ENCODE results near the gene AKAP11.
"Not testable (repeated sequence)": the region's sequence is repeated elsewhere in the genome, so short reads cannot be mapped to it uniquely, and the experiment has no call there.

AKAP11 gene, protein sequence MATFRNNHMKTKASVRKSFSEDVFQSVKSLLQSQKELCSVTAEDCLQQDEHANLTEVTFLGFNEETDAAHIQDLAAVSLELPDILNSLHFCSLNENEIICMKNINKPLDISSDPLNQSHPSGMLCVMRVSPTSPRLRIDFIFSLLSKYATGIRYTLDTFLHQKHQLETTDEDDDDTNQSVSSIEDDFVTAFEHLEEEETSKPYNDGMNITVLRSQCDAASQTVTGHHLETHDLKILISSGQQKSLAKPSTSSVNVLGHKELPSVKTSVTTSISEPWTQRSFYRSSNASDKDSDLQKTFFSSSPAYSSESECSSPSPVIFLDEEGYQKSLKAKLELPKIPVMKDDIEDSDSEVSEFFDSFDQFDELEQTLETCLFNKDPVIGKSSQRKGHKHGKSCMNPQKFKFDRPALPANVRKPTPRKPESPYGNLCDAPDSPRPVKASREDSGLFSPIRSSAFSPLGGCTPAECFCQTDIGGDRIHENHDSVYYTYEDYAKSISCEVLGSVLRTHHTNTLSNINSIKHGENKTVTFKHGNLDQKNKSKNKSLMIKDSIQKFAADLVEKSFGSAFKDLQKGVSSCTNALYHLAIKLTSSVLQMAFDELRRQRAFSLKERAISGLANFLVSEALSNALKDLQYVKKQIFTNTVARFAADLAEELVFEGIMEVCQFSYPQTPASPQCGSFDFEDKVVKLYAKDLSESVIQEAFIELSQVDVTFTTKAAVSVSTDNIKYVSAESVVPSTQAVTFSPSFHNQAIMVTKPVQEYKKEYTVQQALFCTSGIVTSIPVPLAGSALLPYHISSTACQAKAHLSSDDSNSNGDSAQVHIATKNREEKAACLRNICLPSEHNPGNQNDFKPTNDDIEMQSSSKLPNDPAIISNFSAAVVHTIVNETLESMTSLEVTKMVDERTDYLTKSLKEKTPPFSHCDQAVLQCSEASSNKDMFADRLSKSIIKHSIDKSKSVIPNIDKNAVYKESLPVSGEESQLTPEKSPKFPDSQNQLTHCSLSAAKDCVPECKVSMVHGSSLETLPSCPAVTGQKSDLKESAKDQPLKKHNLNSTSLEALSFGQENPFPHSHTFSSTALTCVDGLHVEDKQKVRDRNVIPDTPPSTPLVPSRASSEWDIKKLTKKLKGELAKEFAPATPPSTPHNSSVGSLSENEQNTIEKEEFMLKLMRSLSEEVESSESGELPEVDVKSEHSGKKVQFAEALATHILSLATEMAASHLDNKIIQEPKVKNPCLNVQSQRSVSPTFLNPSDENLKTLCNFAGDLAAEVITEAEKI (N-terminal part only)

GRCh38 chr13:42272115-42272803 is at the start of gene AKAP11:
AKAP11 (plus strand) TSS chr13:42272152; CDS start chr13:42286349, 14,197 bp downstream.
- Histone ChIP-seq H3K4me3 (ENCODE audit: low read depth in 1 of 2, low read length in 2 of 2) (peak within 1 kb of the TSS; percentile 80 to 90), H3K27me3 (ENCODE audit: low read depth, low read length) (no peaks in the 10 kb centered on the region), H3K27ac (ENCODE audit: low read length) (peak within 1 kb of the TSS; percentile 78), H3K36me3 (ENCODE audit: control insufficient read depth in 1 of 2, insufficient read depth in 2 of 2, low read length in 2 of 2) (no peaks in the 10 kb centered on the region), H3K9me3 (ENCODE audit: control insufficient read depth in 1 of 2, low read length in 2 of 2) (no peaks in the 10 kb centered on the region), H3K4me1 (ENCODE audit: control insufficient read depth in 1 of 2, insufficient read depth in 2 of 2, low read length in 2 of 2) (peaks cover 6 to 16% of the 10 kb centered on the region in 2 donors)

DNA sequence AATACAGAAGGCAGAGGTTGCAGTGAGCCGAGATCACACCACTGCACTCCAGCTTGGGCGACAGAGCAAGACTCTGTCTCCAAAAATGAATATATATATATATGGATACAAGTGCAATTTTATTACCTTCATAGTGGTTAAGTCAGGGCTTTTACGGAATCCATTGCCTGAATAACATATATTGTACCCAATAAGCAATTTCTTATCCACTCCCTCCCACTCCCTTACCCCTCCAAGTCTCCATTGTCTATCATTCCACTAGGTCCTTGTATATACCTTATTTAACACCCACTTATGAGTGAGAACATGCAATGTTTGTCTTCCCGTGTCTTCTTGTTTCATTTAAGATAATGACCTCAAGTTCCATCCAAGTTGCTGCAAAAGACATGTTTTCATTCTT is 48.3 kb upstream of the AKAP11 start:
- H3K4me1 ChIP-seq (ENCODE audit: control insufficient read depth in 1 of 2, insufficient read depth in 2 of 2, low read length in 2 of 2) = no peaks in the 10 kb centered on the region
- no peaks in the 10 kb centered on the region for H3K9me3 ChIP-seq (ENCODE audit: control insufficient read depth in 1 of 2, low read length in 2 of 2)
- peaks cover 6 to 20% of the 10 kb centered on the region in 2 donors for H3K36me3 ChIP-seq (ENCODE audit: control insufficient read depth in 1 of 2, insufficient read depth in 2 of 2, low read length in 2 of 2)
- no peak overlapping the region for H3K4me3 ChIP-seq (ENCODE audit: low read depth in 1 of 2, low read length in 2 of 2)
- H3K27ac ChIP-seq (ENCODE audit: low read length) = no peak overlapping the region
- no peaks in the 10 kb centered on the region for H3K27me3 ChIP-seq (ENCODE audit: low read depth, low read length)

GRCh38 chr13:42225051-42225450 is 46.9 kb upstream of the AKAP11 start:
- no peaks in the 10 kb centered on the region for H3K27me3 ChIP-seq (ENCODE audit: low read depth, low read length)
- H3K4me3 ChIP-seq (ENCODE audit: low read depth in 1 of 2, low read length in 2 of 2) = no peak overlapping the region
- no peaks in the 10 kb centered on the region for H3K4me1 ChIP-seq (ENCODE audit: control insufficient read depth in 1 of 2, insufficient read depth in 2 of 2, low read length in 2 of 2)
- peaks cover 0 to 12% of the 10 kb centered on the region in 2 donors for H3K36me3 ChIP-seq (ENCODE audit: control insufficient read depth in 1 of 2, insufficient read depth in 2 of 2, low read length in 2 of 2)
- no peaks in the 10 kb centered on the region for H3K9me3 ChIP-seq (ENCODE audit: control insufficient read depth in 1 of 2, low read length in 2 of 2)
- no peak overlapping the region for H3K27ac ChIP-seq (ENCODE audit: low read length)

DNA sequence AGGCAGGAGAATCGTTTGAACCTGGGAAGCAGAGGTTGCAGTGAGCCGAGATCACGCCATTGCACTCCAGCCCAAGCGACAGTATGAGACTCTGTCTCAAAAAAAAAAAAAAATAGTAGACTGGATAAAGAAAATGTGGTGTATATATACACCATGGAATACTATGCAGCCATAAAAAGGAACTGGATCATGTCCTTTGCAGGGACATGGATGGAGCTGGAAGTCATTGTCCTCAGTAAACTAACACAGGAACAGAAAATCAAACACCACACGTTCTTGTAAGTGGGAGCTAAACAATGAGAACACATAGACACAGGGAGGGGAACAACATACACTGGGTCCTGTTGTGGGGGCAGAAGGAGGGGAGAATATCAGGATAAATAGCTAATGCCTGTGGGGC is 45.2 kb upstream of the AKAP11 start:
- not testable (repeated sequence) for H3K4me3 ChIP-seq (ENCODE audit: low read depth in 1 of 2, low read length in 2 of 2); H3K27ac ChIP-seq (ENCODE audit: low read length); H3K4me1 ChIP-seq (ENCODE audit: control insufficient read depth in 1 of 2, insufficient read depth in 2 of 2, low read length in 2 of 2); H3K9me3 ChIP-seq (ENCODE audit: control insufficient read depth in 1 of 2, low read length in 2 of 2); H3K27me3 ChIP-seq (ENCODE audit: low read depth, low read length)
- H3K36me3 ChIP-seq (ENCODE audit: control insufficient read depth in 1 of 2, insufficient read depth in 2 of 2, low read length in 2 of 2) = peaks cover 0 to 12% of the 10 kb centered on the region in 2 donors

GRCh38 chr13:42228527-42228926 is 43.4 kb upstream of the AKAP11 start:
- Histone ChIP-seq H3K36me3 (ENCODE audit: control insufficient read depth in 1 of 2, insufficient read depth in 2 of 2, low read length in 2 of 2) (peaks cover 0 to 12% of the 10 kb centered on the region in 2 donors), H3K4me3 (ENCODE audit: low read depth in 1 of 2, low read length in 2 of 2) (no peak overlapping the region), H3K27ac (ENCODE audit: low read length) (no peak overlapping the region), H3K4me1 (ENCODE audit: control insufficient read depth in 1 of 2, insufficient read depth in 2 of 2, low read length in 2 of 2) (no peaks in the 10 kb centered on the region), H3K27me3 (ENCODE audit: low read depth, low read length) (no peaks in the 10 kb centered on the region), H3K9me3 (ENCODE audit: control insufficient read depth in 1 of 2, low read length in 2 of 2) (no peaks in the 10 kb centered on the region)

GRCh38 chr13:42229287-42229686 is 42.7 kb upstream of the AKAP11 start:
- H3K9me3 ChIP-seq (ENCODE audit: control insufficient read depth in 1 of 2, low read length in 2 of 2) = no peaks in the 10 kb centered on the region
- no peak overlapping the region for H3K4me3 ChIP-seq (ENCODE audit: low read depth in 1 of 2, low read length in 2 of 2)
- peaks cover 0 to 8% of the 10 kb centered on the region in 2 donors for H3K36me3 ChIP-seq (ENCODE audit: control insufficient read depth in 1 of 2, insufficient read depth in 2 of 2, low read length in 2 of 2)
- no peaks in the 10 kb centered on the region for H3K4me1 ChIP-seq (ENCODE audit: control insufficient read depth in 1 of 2, insufficient read depth in 2 of 2, low read length in 2 of 2)
- no peak overlapping the region for H3K27ac ChIP-seq (ENCODE audit: low read length)
- no peaks in the 10 kb centered on the region for H3K27me3 ChIP-seq (ENCODE audit: low read depth, low read length)

GRCh38 chr13:42232671-42233070 is 39.3 kb upstream of the AKAP11 start:
- Histone ChIP-seq H3K36me3 (ENCODE audit: control insufficient read depth in 1 of 2, insufficient read depth in 2 of 2, low read length in 2 of 2) (no peaks in the 10 kb centered on the region), H3K4me3 (ENCODE audit: low read depth in 1 of 2, low read length in 2 of 2) (no peak overlapping the region), H3K4me1 (ENCODE audit: control insufficient read depth in 1 of 2, insufficient read depth in 2 of 2, low read length in 2 of 2) (no peaks in the 10 kb centered on the region), H3K27ac (ENCODE audit: low read length) (no peak overlapping the region), H3K27me3 (ENCODE audit: low read depth, low read length) (no peaks in the 10 kb centered on the region), H3K9me3 (ENCODE audit: control insufficient read depth in 1 of 2, low read length in 2 of 2) (no peaks in the 10 kb centered on the region)

- H3K9me3 ChIP-seq (ENCODE audit: control insufficient read depth in 1 of 2, low read length in 2 of 2) = no peaks in the 10 kb centered on the region
Observed at GRCh38 chr13:42233726-42234125, 38.2 kb upstream of the AKAP11 start.

GRCh38 chr13:42239161-42239560 is 32.8 kb upstream of the AKAP11 start:
- no peaks in the 10 kb centered on the region for H3K36me3 ChIP-seq (ENCODE audit: control insufficient read depth in 1 of 2, insufficient read depth in 2 of 2, low read length in 2 of 2)
- no peak overlapping the region for H3K4me3 ChIP-seq (ENCODE audit: low read depth in 1 of 2, low read length in 2 of 2)
- no peaks in the 10 kb centered on the region for H3K4me1 ChIP-seq (ENCODE audit: control insufficient read depth in 1 of 2, insufficient read depth in 2 of 2, low read length in 2 of 2)
- no peaks in the 10 kb centered on the region for H3K27me3 ChIP-seq (ENCODE audit: low read depth, low read length)
- H3K27ac ChIP-seq (ENCODE audit: low read length) = no peak overlapping the region
- H3K9me3 ChIP-seq (ENCODE audit: control insufficient read depth in 1 of 2, low read length in 2 of 2) = no peaks in the 10 kb centered on the region

More at GRCh38 chr13:42233726-42234125, 38.2 kb upstream of the AKAP11 start:
- Histone ChIP-seq H3K36me3 (ENCODE audit: control insufficient read depth in 1 of 2, insufficient read depth in 2 of 2, low read length in 2 of 2) (no peaks in the 10 kb centered on the region), H3K27me3 (ENCODE audit: low read depth, low read length) (no peaks in the 10 kb centered on the region), H3K4me3 (ENCODE audit: low read depth in 1 of 2, low read length in 2 of 2) (no peak overlapping the region), H3K4me1 (ENCODE audit: control insufficient read depth in 1 of 2, insufficient read depth in 2 of 2, low read length in 2 of 2) (no peaks in the 10 kb centered on the region), H3K27ac (ENCODE audit: low read length) (no peak overlapping the region)

DNA sequence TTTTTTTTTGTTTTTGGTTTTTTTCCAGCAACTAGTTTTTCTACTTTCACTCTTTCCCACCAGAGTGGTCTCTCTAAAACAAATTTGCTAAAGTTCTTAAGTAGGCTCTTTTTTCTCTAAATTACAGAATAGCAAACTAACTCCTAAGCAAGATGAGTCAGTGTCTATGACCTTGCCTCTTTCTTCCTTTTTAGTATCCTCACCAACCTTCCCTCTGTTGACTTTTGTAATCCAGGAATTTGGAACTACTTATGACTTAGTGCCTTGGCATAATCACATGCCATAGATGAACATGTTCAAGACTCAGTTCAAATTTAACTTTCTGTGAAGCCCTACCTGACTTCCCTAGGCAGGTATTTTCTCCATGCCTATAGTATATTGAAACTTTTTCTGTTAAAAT is 32.3 kb upstream of the AKAP11 start:
- no peaks in the 10 kb centered on the region for H3K9me3 ChIP-seq (ENCODE audit: control insufficient read depth in 1 of 2, low read length in 2 of 2)
- H3K4me1 ChIP-seq (ENCODE audit: control insufficient read depth in 1 of 2, insufficient read depth in 2 of 2, low read length in 2 of 2) = no peaks in the 10 kb centered on the region
- H3K4me3 ChIP-seq (ENCODE audit: low read depth in 1 of 2, low read length in 2 of 2) = no peak overlapping the region
- H3K27ac ChIP-seq (ENCODE audit: low read length) = no peak overlapping the region
- no peaks in the 10 kb centered on the region for H3K27me3 ChIP-seq (ENCODE audit: low read depth, low read length)
- no peaks in the 10 kb centered on the region for H3K36me3 ChIP-seq (ENCODE audit: control insufficient read depth in 1 of 2, insufficient read depth in 2 of 2, low read length in 2 of 2)

Measured in muscle layer of duodenum (tissue), 2 donors.